HepG2 (cell line): ENCODE results near the gene GCN1. TPM values are rescaled to one million over a fixed set of nuclear protein-coding genes. Genes with fewer than 3 reads are reported as not detected.

Experiments used
- ATAC-seq: fragments of 200-7000 bp; cut with Tn5 transposase; 3 replicates; pipeline ENCODE4 v1.9.1; 2020; ENCODE audit warnings: mild to moderate bottlenecking, moderate library complexity
- BruUV-seq: library from RNA; stranded (reverse); fragments of 400-500 nt; replicated peaks from 2 replicates; lab custom pipeline; 2021; lab: Mats Ljungman, UMichigan
- CTCF ChIA-PET: fragments of 300-600 bp; formaldehyde crosslinking; extraction: SDS; loops from one replicate; lab custom pipeline; 2021; ENCODE audit warnings: low total read pairs, inconsistent platforms, low intra/inter-chr PET ratio; lab: Yijun Ruan, JAX
- POLR2A ChIA-PET: fragments of 350-600 bp; sonication (Branson Sonifier 250); formaldehyde crosslinking; loops from one replicate; lab custom pipeline; 2020; ENCODE audit warnings: antibody characterized with exemption, inconsistent platforms; lab: Yijun Ruan, JAX
- DNase-seq: peaks from one replicate; pipeline ENCODE4 v3.0.0-alpha.2; 2015; ENCODE audit warnings: low spot score
- FAIRE-seq: peaks from 3 replicates; lab custom pipeline; 2011; peaks lifted over from hg19 to GRCh38; lab: Jason Lieb, UNC
- H2AFZ ChIP-seq: one replicate; pipeline ENCODE4 v1.6.1; 2011; ENCODE audit warnings: low read length, inconsistent platforms
- H3K27ac ChIP-seq: fragments of 300-600 bp; 3 replicates; pipeline ENCODE4 v1.8.0; 2011; ENCODE audit warnings: mixed run types, mild to moderate bottlenecking, mixed read lengths, low read length, inconsistent platforms; ENCODE audit not compliant: insufficient read depth; ENCODE audit errors: extremely low read length
- H3K27me3 ChIP-seq, 2 experiments: fragments of 200-600 bp in 1 of 2; 2 replicates in 1 of 2; 3 replicates in 1 of 2; pipeline versions ENCODE4 v1.6.0 to v1.8.0; 2011; ENCODE audit warnings: low read length in 2 of 2, mild to moderate bottlenecking in 2 of 2, moderate library complexity in 2 of 2, inconsistent platforms in 1 of 2; ENCODE audit not compliant: insufficient read depth in 2 of 2, control insufficient read depth in 1 of 2
- H3K36me3 ChIP-seq, 2 experiments: fragments of 200-600 bp in 1 of 2; replicated peaks in 1 of 2; 2 replicates in 1 of 2; 3 replicates in 1 of 2; pipeline versions ENCODE4 v1.5.1 to v1.8.0; 2011; ENCODE audit warnings: low read length in 2 of 2, inconsistent platforms in 1 of 2; ENCODE audit not compliant: insufficient read depth in 2 of 2, control insufficient read depth in 1 of 2
- H3K4me1 ChIP-seq: 2 replicates; pipeline ENCODE4 v1.5.1; 2012; ENCODE audit warnings: low read length, inconsistent platforms; ENCODE audit not compliant: insufficient read depth
- H3K4me2 ChIP-seq: 2 replicates; pipeline ENCODE4 v1.6.0; 2011; ENCODE audit warnings: low read depth, low read length, inconsistent platforms
- H3K4me3 ChIP-seq, 3 experiments: fragments of 200-600 bp in 1 of 3; sonication (generic), shearing (Covaris generic) in 1 of 3; replicated peaks in 1 of 3; 2 replicates each; pipeline ENCODE4 v1.5.1; 2011 to 2016; ENCODE audit warnings: low read length in 3 of 3, inconsistent platforms in 2 of 3, low read depth in 2 of 3, mild to moderate bottlenecking in 2 of 3, control low read depth in 1 of 3, mixed read lengths in 1 of 3; ENCODE audit not compliant: insufficient read depth in 1 of 3
- H3K79me2 ChIP-seq: one replicate; pipeline ENCODE4 v1.6.1; 2011; ENCODE audit warnings: low read length, inconsistent platforms; ENCODE audit not compliant: insufficient read depth
- H3K9ac ChIP-seq: 2 replicates; pipeline ENCODE4 v1.6.0; 2011; ENCODE audit warnings: mild to moderate bottlenecking, low read depth, low read length, inconsistent platforms; ENCODE audit not compliant: insufficient read depth
- H3K9me3 ChIP-seq: 2 replicates; pipeline ENCODE4 v1.5.1; 2012; ENCODE audit warnings: mild to moderate bottlenecking, low read length
- H4K20me1 ChIP-seq: 2 replicates; pipeline ENCODE4 v1.6.0; 2011; ENCODE audit warnings: inconsistent platforms, mild to moderate bottlenecking, low read length, moderate library complexity; ENCODE audit not compliant: insufficient read depth
- ZBTB7A ChIP-seq: sonication (generic); formaldehyde crosslinking; IDR thresholded peaks from 2 replicates; pipeline ENCODE4 v1.8.0; 2022; ENCODE audit warnings: mild to moderate bottlenecking, missing genetic modification reagents
- WGBS: methylation state at CpG from one replicate; pipeline ENCODE4 v1.1.6; 2017; ENCODE audit warnings: low lambda C conversion rate; 5-methylcytosine and 5-hydroxymethylcytosine counted together
- in situ Hi-C: cut with HindIII; loops from 2 replicates; pipeline ENCODE4 v1.10.0; 2017; ENCODE audit warnings: low pct_unique_long_range_greater_than_20kb; ENCODE audit not compliant: extremely low pct_ligation_motif_present
- intact Hi-C: fragments of 100-400 bp; cut with micrococcal nuclease; formaldehyde crosslinking; loops from one replicate; pipeline ENCODE4 v1.10.0; 2022; ENCODE audit not compliant: unreplicated experiment
- microRNA-seq: library from miRNA; unstranded; fragments of <30 nt; microRNA quantifications from one replicate; pipeline ENCODE4, GENCODE V29; 2020
- polyA plus RNA-seq, 8 experiments: library from polyadenylated mRNA; depleted of rRNA in 3 of 8; stranded (reverse) in 7 of 8; unstranded in 1 of 8; fragments of >200 nt; fragmentation: Illumina TruSeq in 4 of 8; extraction: Trizol in 4 of 8; gene quantifications; 2 replicates each; pipeline versions ENCODE4 v1.2.1 to v1.2.3, GENCODE V29; 2011 to 2016; ENCODE audit warnings: low read depth in 4 of 8, missing spikeins in 1 of 8, mixed read lengths in 1 of 8; ENCODE audit not compliant: insufficient read depth in 1 of 8
- small RNA-seq, 3 experiments: library from RNA; depleted of rRNA; stranded (forward); fragments of <200 nt; gene quantifications; one replicate each; pipeline ENCODE3, GENCODE V24; 2012; ENCODE audit warnings: low read depth in 2 of 3, low replicate concordance in 1 of 3; ENCODE audit not compliant: insufficient read length in 3 of 3, insufficient read depth in 2 of 3
- total RNA-seq, 5 experiments: library from RNA; depleted of rRNA; stranded (reverse); fragments of >200 nt; fragmentation: Illumina TruSeq; extraction: Trizol; gene quantifications; 2 replicates each; pipeline ENCODE4 v1.2.3, GENCODE V29; 2016; ENCODE audit warnings: low read depth in 1 of 5
- TF ChIP-seq, protein P1 (sequence below): sonication (generic); formaldehyde crosslinking; IDR thresholded peaks from 2 replicates; pipeline ENCODE4 v1.8.1; 2023; ENCODE audit warnings: missing genetic modification reagents, mild to moderate bottlenecking, borderline replicate concordance
- TF ChIP-seq, protein P2 (sequence below): sonication (generic); formaldehyde crosslinking; IDR thresholded peaks from 2 replicates; pipeline ENCODE4 v1.4.0; 2020; ENCODE audit warnings: mild to moderate bottlenecking, missing genetic modification reagents

GCN1 gene
- total and polyA plus RNA-seq, 2 of the 13 experiments (the other 11 are each of a cell fraction or from before 2014, with no cell fraction given): 58.2 to 83.0 TPM

- Histone ChIP-seq H3K9me3 (no peaks in the 10 kb centered on the region), H3K36me3 (no peaks in the 10 kb centered on the region), H3K9ac (no peak overlapping the region), H3K4me1 (peaks cover 27% of the 10 kb centered on the region), H2AFZ (no peak overlapping the region), H3K27ac (no peak overlapping the region), H3K79me2 (no peaks in the 10 kb centered on the region), H3K4me2 (no peak overlapping the region), H4K20me1 (no peaks in the 10 kb centered on the region), H3K27me3 (no peaks in the 10 kb centered on the region), H3K4me3 (no peak overlapping the region)
- ChIA-PET CTCF (no interaction called here), POLR2A (no interaction called here)
- TF ChIP-seq, protein P1, sequence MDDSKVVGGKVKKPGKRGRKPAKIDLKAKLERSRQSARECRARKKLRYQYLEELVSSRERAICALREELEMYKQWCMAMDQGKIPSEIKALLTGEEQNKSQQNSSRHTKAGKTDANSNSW: no peak
- TF ChIP-seq, protein P2, sequence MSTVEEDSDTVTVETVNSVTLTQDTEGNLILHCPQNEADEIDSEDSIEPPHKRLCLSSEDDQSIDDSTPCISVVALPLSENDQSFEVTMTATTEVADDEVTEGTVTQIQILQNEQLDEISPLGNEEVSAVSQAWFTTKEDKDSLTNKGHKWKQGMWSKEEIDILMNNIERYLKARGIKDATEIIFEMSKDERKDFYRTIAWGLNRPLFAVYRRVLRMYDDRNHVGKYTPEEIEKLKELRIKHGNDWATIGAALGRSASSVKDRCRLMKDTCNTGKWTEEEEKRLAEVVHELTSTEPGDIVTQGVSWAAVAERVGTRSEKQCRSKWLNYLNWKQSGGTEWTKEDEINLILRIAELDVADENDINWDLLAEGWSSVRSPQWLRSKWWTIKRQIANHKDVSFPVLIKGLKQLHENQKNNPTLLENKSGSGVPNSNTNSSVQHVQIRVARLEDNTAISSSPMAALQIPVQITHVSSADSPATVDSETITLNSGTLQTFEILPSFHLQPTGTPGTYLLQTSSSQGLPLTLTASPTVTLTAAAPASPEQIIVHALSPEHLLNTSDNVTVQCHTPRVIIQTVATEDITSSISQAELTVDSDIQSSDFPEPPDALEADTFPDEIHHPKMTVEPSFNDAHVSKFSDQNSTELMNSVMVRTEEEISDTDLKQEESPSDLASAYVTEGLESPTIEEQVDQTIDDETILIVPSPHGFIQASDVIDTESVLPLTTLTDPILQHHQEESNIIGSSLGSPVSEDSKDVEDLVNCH: no peak
- no peak for TF ChIP-seq ZBTB7A (CRISPR knock-in tag)
- in situ Hi-C loops: no loop called here
- FAIRE-seq (no peak), ATAC-seq (no peak), DNase-seq (no peak)
- BruUV-seq: no TSS peak
- 83% methylated on average over 3 of the region's 6 CpGs for WGBS
- intact Hi-C loops: loop anchor here (5.0 kb wide), 1 partner anchor 35 kb away; no protein-coding TSS in a partner anchor
These were observed 117.3 kb downstream of the GCN1 start for GRCh38 chr12:120077260-120077659.

Small RNA genes lying within 50 kb of the gene (microRNA-seq; reads per million reads assigned to microRNA genes)
- 0.85 reads per million for gene MIR4498

Small RNA genes lying within 50 kb of the gene (small RNA-seq; reads per million reads assigned to genes)
- gene MIR4498: 0 to 0.98 (median 0) reads per million in 3 experiments

Other genes with a start within 250 kb of the GCN1 start
- 7.8 and 9.7 TPM in 2 replicates for gene BICDL1, start 205.5 kb downstream of the GCN1 start, total RNA-seq (2016; rRNA removed; fragmentation: Illumina TruSeq; extraction: Trizol)
- gene BICDL1, start 205.5 kb downstream of the GCN1 start, polyA plus RNA-seq (2011; rRNA removed): 3.6 and 5.4 TPM in 2 replicates
- gene RAB35, start 78.0 kb downstream of the GCN1 start, total RNA-seq (2016; rRNA removed; fragmentation: Illumina TruSeq; extraction: Trizol): 25.9 and 29.1 TPM in 2 replicates
- 25.2 and 32.2 TPM in 2 replicates for gene RAB35, start 78.0 kb downstream of the GCN1 start, polyA plus RNA-seq (2011; rRNA removed)
- gene RPLP0, start 6.4 kb upstream of the GCN1 start, total RNA-seq (2016; rRNA removed; fragmentation: Illumina TruSeq; extraction: Trizol): 2,915 and 3,025 TPM in 2 replicates
- 5,570 and 6,229 TPM in 2 replicates for gene RPLP0, start 6.4 kb upstream of the GCN1 start, polyA plus RNA-seq (2011; rRNA removed)
- 13.6 and 14.2 TPM in 2 replicates for gene PXN, start 71.0 kb upstream of the GCN1 start, total RNA-seq (2016; rRNA removed; fragmentation: Illumina TruSeq; extraction: Trizol)
- gene PXN, start 71.0 kb upstream of the GCN1 start, polyA plus RNA-seq (2011; rRNA removed): 13.9 and 14.2 TPM in 2 replicates
- gene RNU4-2, start 97.2 kb upstream of the GCN1 start, total RNA-seq (2016; rRNA removed; fragmentation: Illumina TruSeq; extraction: Trizol): 1,104 and 11,327 TPM in 2 replicates
- under 0.01 TPM in 2 replicates for gene RNU4-2, start 97.2 kb upstream of the GCN1 start, polyA plus RNA-seq (2011; rRNA removed)
- 623 and 7,407 TPM in 2 replicates for gene RNU4-1, start 98.5 kb upstream of the GCN1 start, total RNA-seq (2016; rRNA removed; fragmentation: Illumina TruSeq; extraction: Trizol)
- gene RNU4-1, start 98.5 kb upstream of the GCN1 start, polyA plus RNA-seq (2011; rRNA removed): not detected in 2 replicates
- gene SIRT4, start 107.6 kb upstream of the GCN1 start, total RNA-seq (2016; rRNA removed; fragmentation: Illumina TruSeq; extraction: Trizol): 3.4 and 7.0 TPM in 2 replicates
- gene SIRT4, start 107.6 kb upstream of the GCN1 start, polyA plus RNA-seq (2011; rRNA removed): 4.8 and 5.8 TPM in 2 replicates
- 0.87 and 1.4 TPM in 2 replicates for gene PLA2G1B, start 133.1 kb upstream of the GCN1 start, total RNA-seq (2016; rRNA removed; fragmentation: Illumina TruSeq; extraction: Trizol)
- gene PLA2G1B, start 133.1 kb upstream of the GCN1 start, polyA plus RNA-seq (2011; rRNA removed): 0.33 and 0.59 TPM in 2 replicates
- 0.46 and 0.80 TPM in 2 replicates for gene MSI1, start 174.4 kb upstream of the GCN1 start, total RNA-seq (2016; rRNA removed; fragmentation: Illumina TruSeq; extraction: Trizol)
- 0.08 and 0.09 TPM in 2 replicates for gene MSI1, start 174.4 kb upstream of the GCN1 start, polyA plus RNA-seq (2011; rRNA removed)
- 204 and 542 TPM in 2 replicates for gene COX6A1, start 243.4 kb upstream of the GCN1 start, total RNA-seq (2016; rRNA removed; fragmentation: Illumina TruSeq; extraction: Trizol)
- gene COX6A1, start 243.4 kb upstream of the GCN1 start, polyA plus RNA-seq (2011; rRNA removed): 655 and 673 TPM in 2 replicates